ENCODE data around the gene POR.

GRCh38 chr7:76003351-76003750 is 88.4 kb downstream of the POR start:
- TF ChIP-seq CTCF (IDR thresholded peaks at IDR 0.05; ENCODE audit: low read length) (no peak), EZH2 (IDR thresholded peaks at IDR 0.05; ENCODE audit: borderline replicate concordance, low read length) (no peak)

Data from OCI-LY1 (cell line).